ENCODE data around the gene CASK. TPM values are rescaled to one million over a fixed set of nuclear protein-coding genes. Genes with fewer than 3 reads are reported as not detected.
A peak's percentile ranks its signal among the peaks of the same experiment; 100 is the strongest.

Gene CASK
- total RNA-seq, 1 donor = 65.6 TPM

DNA sequence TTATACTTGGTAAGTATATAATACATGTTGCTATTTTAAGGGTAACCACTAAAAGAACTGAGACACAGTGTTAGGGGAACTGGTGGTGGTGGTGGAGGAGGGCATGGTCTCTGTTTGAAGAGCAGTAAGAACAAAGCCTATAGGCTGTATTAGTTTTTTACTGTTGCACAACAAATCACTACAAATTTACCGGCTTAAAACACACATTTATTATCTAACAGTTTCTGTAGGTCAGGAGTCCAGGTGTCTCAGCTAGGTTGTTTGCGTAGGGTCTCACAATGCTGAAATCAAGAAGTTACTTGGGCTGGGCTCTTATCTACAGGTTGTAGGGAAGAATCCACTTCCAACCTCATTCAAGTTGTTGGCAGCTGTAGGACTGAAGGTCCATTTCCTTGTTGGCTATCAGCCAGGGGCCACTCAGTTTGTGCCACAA is 52.6 kb downstream of the CASK start:
- H3K4me3 ChIP-seq (ENCODE audit: low read depth, low read length) = no peak overlapping the region
- no peak for DNase-seq (ENCODE audit: low read depth)
- TF ChIP-seq, protein P1, sequence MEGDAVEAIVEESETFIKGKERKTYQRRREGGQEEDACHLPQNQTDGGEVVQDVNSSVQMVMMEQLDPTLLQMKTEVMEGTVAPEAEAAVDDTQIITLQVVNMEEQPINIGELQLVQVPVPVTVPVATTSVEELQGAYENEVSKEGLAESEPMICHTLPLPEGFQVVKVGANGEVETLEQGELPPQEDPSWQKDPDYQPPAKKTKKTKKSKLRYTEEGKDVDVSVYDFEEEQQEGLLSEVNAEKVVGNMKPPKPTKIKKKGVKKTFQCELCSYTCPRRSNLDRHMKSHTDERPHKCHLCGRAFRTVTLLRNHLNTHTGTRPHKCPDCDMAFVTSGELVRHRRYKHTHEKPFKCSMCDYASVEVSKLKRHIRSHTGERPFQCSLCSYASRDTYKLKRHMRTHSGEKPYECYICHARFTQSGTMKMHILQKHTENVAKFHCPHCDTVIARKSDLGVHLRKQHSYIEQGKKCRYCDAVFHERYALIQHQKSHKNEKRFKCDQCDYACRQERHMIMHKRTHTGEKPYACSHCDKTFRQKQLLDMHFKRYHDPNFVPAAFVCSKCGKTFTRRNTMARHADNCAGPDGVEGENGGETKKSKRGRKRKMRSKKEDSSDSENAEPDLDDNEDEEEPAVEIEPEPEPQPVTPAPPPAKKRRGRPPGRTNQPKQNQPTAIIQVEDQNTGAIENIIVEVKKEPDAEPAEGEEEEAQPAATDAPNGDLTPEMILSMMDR (IDR thresholded peaks at IDR 0.05; ENCODE audit: insufficient read depth, low read depth, low read length) = no peak

DNA sequence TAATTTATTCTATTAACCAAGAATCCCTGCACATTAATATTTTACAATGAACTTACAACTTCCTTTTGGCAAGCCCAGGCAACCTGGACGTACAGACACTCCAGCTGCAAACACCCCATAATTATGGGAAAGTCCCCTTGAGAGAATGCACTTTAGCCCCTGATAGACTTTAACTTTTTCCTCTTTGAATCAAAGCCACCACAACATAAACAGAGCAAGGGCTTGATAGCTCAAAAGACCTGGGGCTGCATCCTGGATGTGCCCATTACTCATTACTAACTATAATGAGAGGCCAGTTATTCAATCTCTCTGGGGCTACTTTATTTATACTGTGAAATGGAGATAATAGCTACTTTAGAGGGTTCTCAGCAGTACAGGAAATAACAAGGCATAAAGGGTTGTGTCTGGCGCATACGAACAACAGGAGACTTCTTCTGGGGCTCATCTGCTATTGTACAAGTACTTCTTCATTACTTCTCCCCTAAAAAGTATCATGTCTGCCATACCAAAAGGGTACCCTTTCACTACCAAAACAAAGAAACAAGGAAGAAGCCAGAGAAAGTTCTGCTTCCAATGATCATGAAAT is 54.9 kb downstream of the CASK start:
- TF ChIP-seq, protein P1 (IDR thresholded peaks at IDR 0.05; ENCODE audit: insufficient read depth, low read depth, low read length) = no peak

DNA sequence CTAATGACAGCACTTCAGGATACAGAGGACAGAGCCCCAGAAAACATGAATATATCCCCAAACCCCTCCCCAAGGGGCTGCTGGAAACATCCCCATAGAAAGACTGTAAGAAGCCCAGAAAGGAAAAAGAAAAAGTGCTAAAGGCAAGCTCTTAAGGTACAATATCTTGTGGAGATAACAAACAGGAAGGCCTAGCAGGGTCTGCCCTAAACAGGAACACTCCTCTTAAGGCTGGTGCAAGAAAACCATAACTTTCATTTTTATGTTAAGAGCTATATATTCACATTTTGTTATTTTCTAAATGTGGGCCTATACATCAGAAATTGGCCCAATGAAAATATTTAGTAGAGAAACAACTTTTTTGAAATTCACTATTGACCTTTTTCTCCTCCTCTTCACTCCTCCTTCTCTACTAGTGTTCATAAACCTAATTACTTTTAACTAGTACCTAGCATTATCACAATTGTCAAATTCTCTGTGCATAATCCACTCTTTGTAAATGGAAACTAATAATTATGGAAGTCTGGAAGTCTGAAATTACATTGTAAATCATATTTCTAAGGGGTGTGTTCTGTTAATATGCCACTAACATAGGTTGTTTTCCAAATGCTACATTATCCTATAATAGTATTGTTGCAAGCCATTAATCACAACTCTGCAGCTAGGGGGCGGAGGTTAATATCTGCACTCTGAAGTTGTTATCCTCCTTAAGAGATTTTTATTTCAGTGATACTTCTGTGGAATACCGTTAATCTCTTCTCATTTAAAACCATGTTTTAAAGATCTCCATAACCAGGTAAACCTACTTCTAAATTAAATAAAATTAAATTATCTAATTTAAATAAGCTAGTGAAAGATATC is 59.8 kb downstream of the CASK start:
- no peak overlapping the region for H3K4me3 ChIP-seq (ENCODE audit: low read depth, low read length)
- DNase-seq (ENCODE audit: low read depth) = no peak
- TF ChIP-seq, protein P1 (IDR thresholded peaks at IDR 0.05; ENCODE audit: insufficient read depth, low read depth, low read length) = peak; percentile 5

More for the DNA sequence above, 54.9 kb downstream of the CASK start:
- no peak overlapping the region for H3K4me3 ChIP-seq (ENCODE audit: low read depth, low read length)
- no peak for DNase-seq (ENCODE audit: low read depth)

DNA sequence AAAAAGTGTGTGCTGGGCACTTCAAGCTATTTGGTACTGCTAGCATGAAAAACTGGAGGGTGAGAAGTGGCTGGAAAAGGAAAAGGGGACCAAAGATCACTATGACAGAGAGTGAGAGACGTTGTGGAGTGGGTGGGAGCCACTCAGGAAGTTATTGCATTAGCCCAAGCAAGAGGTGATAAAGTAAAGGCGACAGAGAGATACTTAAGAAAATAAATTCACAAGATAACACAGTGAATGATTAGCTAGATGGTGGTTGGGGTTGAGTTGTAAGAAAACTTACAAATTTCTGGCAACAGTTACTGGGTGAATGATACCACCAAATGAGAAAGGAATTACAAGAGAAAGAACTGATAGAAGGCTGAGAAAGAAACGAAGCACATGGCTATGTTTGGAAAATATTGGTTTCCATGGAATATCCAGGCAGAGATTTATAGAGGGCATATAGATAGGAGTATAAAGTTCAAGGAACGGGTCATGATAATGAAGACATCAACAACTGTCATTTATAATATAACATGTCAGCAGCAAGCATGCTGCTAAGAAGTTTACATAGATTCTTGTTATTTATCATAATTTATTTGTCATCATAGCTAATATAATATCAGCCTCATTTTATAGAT is 60.7 kb downstream of the CASK start:
- no peak overlapping the region for H3K4me3 ChIP-seq (ENCODE audit: low read depth, low read length)
- DNase-seq (ENCODE audit: low read depth) = no peak
- TF ChIP-seq, protein P1 (IDR thresholded peaks at IDR 0.05; ENCODE audit: insufficient read depth, low read depth, low read length) = no peak

DNA sequence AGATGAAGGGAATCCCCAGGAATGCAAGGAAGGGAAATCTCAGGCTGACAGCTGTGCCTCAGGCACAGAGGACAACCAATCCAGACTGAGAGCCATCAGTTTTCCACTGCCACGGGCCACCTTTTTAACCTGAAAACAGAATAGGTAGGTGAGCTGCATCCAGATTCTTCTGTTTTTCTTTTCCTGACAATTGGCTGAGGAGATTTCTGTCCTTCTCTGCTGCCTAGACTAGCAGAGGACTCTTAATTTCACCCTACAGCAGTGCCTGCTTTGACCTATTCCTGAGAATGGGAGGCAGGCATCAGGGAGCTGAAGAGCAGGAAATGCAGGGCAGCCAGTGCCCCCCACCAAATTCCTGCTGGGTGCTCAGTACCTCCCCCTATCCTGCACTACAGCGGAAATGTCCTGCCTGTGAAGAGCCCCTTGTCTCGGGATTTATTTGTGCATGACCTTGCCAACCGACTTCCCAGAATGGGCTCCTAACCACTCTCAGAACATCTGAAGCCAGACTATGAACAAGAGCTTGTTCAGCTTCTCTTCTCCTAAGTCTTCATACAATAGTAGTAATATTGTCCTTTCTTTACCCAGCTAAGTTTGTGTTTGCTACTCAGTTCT is 65.1 kb downstream of the CASK start:
- TF ChIP-seq, protein P1 (IDR thresholded peaks at IDR 0.05; ENCODE audit: insufficient read depth, low read depth, low read length) = no peak
- H3K4me3 ChIP-seq (ENCODE audit: low read depth, low read length) = no peak overlapping the region
- no peak for DNase-seq (ENCODE audit: low read depth)

DNA sequence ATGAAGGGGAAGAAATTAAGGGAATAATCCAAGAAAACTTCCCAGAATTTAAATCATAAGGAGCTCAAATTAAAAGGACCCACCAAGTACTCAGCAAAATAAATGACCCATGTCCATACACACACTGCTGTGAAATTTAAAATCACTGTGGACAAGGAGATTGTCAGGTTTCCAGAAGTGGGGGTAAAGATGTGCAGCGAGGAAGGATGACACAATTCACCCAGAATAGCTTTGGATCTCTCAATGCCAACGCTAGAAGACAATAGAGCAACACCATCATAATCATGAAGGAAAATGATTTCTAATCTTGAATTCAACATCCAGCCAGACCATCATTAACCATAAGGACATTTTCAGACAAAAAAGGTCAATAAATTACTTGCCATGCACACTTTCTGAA is 65.7 kb downstream of the CASK start:
- no peak for DNase-seq (ENCODE audit: low read depth)
- H3K4me3 ChIP-seq (ENCODE audit: low read depth, low read length) = no peak overlapping the region
- TF ChIP-seq, protein P1 (IDR thresholded peaks at IDR 0.05; ENCODE audit: insufficient read depth, low read depth, low read length) = no peak

Data from fibroblast of villous mesenchyme (primary cell).